GM18951 (cell line): ENCODE results near the gene INPP5F.

Source experiments
- POLR2A ChIP-seq: IDR thresholded peaks from 4 replicates; pipeline ENCODE4 v1.6.1; 2011; ENCODE audit warnings: mild to moderate bottlenecking; ENCODE audit not compliant: insufficient read length, insufficient read depth; ENCODE audit errors: extremely low read depth
- in situ Hi-C: fragments of 300-500 bp; cut with MboI; formaldehyde crosslinking; loops from one replicate; pipeline ENCODE4 v1.12.0; 2022; ENCODE audit warnings: low sequenced_read_pairs, mixed read lengths, inconsistent platforms; ENCODE audit not compliant: unreplicated experiment

INPP5F gene

DNA sequence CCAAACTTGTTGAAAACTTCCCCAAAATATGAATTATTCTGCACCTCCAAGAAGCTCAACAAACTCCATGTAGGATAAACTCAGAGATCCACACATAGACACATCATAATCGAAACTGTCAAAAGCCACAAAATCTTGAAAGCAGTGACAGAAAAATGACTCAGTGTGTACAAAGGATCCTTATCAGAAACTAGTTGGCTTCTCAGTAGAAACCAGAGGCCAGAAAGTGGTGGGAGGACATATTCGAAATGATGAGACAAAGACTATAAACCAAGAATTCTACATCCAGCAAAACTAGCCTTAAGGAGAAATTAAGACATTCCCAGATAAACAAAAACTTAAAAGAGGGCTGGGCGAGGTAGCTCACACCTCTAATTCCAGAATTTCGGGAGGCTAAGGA lies 108.3 kb downstream of the INPP5F start:
- in situ Hi-C loops: no loop called here
- no peak for TF ChIP-seq POLR2A

DNA sequence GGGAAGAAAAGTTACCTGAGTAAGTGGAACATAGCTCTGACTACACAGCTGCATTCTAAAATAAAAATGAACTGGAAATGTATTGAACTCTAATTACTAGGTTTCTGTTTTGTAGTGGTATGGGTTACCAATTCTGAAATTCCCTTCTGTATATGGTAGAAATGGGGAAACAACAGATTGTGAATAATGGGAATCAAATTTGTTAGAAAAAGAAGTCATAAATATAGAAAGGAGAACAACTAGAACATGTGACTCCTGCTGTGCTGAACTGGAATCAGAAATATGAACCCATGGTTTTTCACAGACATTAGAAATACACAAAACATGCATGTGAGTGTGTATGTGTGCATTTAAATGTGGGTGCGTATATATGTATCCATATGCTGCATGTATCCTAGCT lies 119.8 kb downstream of the INPP5F start:
- TF ChIP-seq POLR2A: no peak
- in situ Hi-C loops: no loop called here

DNA sequence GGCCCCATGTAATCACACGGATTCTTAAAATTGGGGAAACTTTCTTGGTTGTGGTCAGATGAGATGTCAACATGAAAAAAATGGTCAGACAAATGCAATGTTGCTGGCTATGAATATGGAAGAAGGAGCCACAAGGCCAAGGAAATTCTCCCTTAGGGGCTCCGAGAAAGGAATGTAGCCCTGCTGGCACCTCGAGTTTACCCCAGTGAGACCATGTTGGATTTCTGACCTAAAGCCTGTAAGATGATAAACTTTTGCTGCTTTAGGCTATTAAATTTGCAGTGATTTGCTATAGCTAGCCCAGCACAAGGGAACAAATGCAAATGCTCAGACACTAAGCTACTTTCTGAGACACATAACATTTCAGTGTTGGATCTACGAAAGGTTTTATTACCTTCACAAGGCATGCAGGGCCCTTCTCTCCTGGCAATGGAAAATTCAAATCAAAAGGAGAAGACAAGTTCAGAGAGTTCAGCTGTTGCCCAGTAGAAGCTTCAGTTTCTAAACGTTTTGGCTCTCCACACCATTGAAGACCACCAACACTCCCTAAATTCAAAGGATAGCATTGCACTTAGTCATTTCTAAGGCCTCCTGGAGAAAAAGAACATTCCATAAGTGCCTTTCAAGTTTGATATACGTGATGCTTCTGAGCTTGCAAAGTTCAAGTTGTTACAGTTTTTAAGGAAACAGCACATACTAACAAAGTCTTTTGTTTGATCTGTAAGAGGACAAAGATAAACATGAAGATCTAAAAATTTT lies 123.4 kb downstream of the INPP5F start:
- in situ Hi-C loops: no loop called here
- TF ChIP-seq POLR2A: no peak

DNA sequence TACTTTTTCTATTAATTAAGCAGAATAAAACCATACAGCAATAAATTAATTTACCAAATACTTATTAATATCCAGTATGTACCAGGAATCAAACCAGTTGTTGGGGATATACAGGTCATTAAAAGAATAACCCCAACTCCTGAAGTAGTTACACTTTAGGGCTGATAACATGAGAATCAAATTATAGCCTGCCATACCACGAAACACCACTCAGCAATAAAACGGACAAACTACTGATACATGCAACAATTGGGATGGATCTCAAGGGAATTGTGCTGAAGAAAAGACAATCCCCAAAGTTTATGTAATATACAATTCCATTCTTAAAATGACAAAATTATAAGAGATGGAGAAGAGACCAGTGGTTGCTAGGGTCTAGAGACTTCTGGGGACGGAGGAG lies 124.1 kb downstream of the INPP5F start:
- in situ Hi-C loops: loop anchor here (10.0 kb wide), 1 partner anchor 165 kb away; no protein-coding TSS in a partner anchor
- no peak for TF ChIP-seq POLR2A

DNA sequence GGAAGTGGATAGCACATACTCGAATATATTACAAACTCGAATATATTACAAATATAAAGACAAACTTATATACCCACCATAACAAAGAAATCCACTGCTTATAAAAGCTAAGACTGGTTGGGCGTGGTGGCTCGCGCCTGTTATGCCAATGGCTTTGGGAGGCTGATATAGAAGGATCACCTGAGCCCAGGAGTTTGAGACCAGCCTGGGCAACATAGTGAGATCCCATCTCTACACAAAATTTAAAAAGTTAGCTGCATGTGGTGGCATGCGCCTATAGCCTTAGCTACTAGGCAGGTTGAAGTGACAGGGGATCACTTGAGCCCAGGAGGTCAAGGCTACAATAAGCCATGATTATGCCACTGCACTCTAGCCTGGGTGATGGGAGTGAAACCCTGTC lies 126.4 kb downstream of the INPP5F start:
- in situ Hi-C loops: loop anchor here (10.0 kb wide), 1 partner anchor 167 kb away; no protein-coding TSS in a partner anchor
- TF ChIP-seq POLR2A: no peak

DNA sequence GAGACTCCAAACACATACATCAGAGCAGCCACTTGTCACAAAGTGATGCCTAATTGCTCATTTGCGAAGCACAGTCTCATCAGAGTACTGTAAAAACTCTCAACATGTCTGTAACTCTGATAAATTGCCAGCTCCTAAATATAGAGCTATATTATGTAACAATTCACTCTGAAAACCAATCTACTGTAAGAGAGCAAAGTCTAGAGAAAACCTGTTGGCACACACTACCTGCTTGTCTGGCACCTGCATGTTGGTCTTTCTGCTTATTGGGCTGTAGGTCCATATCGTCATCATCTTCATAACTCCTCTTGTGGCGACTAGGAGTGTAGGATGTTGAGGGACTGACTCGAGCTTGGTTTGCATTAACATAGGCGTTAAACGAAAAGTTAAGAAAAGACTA lies 127.0 kb downstream of the INPP5F start:
- no peak for TF ChIP-seq POLR2A
- in situ Hi-C loops: loop anchor here (10.0 kb wide), 1 partner anchor 168 kb away; no protein-coding TSS in a partner anchor

DNA sequence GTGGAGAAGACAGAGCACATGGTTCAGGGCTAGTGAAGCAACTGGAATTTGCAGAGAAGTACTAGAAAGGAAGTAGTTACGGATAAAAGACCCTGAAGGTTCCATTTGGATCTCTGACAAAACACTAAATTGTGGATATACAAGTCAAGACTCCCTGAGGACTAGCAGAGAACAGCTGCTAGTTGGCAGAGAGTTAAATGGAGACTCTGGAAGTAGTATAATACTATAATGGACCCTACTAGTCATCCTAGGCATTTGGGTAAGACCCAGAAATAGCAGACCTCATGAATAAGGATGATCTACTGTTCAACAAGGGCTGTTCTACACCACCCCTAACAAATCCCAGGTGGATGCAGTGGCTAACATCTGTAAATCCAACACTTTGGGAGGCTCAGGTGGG lies 127.7 kb downstream of the INPP5F start:
- in situ Hi-C loops: loop anchor here (10.0 kb wide), 1 partner anchor 169 kb away; no protein-coding TSS in a partner anchor

DNA sequence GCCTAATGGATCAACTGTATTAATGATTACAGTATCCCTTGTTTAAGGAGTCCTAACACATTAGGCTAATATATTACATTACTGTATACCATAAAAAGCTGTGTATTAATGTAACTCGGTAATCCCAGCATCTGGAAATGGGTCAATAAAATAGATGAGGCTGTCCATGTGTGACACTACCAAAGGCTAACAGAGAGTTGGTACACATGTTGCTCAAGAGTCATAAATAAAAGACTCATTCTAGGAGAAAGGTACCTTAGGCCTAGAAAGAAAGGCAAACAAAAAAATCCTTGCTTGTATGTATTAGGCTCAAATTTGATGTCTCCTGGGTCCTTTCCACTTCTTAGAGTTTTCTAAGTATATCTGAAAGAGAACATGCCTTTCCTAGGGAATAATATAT lies 132.2 kb downstream of the INPP5F start:
- TF ChIP-seq POLR2A: no peak
- in situ Hi-C loops: loop anchor here (10.0 kb wide), 1 partner anchor 173 kb away; no protein-coding TSS in a partner anchor

More for the DNA sequence above, 127.7 kb downstream of the INPP5F start:
- no peak for TF ChIP-seq POLR2A

DNA sequence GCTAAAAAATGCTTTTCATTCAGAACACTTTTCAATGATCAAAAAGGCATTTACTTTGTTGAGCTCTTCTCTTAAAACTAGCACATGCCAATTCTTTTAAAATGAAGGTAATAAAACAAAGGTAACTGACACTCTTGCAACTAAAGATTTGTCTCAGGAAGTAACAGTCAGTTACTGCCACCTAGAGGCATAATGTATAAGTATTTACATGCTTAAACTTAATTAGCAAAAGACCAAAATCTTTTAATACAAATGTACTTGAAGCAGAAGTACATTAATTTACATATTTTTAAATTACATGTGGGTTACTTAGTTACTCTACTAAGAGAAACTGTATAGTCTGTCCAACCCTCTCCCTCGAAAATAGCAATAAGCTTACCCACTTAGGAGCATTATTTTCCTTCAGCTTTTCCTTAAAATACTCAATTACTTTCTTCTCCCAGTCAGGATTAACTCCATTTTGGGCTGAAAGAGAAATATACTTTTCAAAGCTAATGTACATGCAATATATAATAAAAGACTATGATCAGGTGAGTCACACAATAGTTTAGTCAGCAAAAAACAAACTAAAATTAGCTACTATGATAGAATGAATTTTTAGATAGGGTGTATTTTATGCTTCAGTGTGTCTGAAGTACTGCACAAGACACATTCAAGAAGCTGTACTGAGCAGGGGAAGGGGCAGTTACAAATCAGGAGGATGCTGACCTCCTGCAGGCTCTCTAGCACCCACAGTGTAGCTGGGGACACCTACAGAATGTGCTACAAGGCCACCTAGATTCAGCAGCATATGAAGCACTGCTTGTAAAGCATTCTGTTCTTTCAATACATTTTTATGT lies 133.8 kb downstream of the INPP5F start:
- TF ChIP-seq POLR2A: no peak
- in situ Hi-C loops: loop anchor here (10.0 kb wide), 1 partner anchor 175 kb away; no protein-coding TSS in a partner anchor

DNA sequence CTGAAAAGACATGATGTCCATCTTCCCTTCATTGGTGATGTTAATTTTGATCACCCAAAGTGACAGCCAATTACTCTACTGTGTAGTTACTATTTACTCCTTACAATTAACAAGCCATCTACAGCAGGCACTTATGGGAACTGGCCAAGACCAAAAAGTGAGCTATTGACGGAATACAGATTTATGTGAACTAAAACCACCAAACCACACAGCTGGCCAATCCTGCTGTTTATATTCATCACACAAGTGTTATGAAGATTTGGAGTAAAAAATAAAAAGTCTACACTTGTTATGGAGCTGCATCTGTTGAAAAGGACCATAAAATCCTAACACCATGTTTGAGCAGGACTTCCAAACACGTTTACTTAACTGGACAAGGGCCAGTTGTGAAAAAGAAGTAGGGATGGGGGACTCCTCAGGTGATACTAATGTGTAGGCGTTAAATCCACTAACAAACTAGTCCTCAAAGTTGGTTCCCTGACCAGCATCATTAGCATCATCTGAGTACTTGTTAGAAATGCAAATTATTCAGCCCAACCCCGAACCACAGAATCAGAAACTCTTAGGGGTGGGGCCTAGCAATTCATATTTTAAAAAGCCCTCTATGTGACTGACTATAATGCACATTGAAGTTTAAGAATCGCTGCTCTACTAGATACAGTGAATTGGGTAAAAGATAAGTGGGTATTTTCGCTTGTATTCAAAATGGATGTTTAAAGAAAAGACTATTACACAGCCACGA lies 135.2 kb downstream of the INPP5F start:
- in situ Hi-C loops: no loop called here
- TF ChIP-seq POLR2A: no peak

DNA sequence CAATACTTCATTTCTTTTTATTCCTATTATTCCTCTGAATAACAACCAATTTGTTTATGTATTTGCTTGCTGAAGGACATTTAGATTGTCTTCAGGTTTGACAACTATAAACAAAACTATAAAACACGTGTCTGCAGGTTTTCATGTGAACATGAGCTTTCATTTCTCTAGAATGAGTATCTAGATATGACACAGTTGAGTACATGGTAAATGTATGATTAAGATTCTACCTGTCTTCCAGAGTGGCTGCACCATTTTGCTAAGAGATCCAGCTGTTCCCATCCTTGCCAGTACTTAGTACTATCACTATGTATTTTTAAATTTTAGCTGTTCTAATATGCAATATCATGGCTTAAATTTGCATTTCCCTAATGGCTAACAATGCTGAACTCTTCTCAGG lies 136.7 kb downstream of the INPP5F start:
- in situ Hi-C loops: no loop called here

DNA sequence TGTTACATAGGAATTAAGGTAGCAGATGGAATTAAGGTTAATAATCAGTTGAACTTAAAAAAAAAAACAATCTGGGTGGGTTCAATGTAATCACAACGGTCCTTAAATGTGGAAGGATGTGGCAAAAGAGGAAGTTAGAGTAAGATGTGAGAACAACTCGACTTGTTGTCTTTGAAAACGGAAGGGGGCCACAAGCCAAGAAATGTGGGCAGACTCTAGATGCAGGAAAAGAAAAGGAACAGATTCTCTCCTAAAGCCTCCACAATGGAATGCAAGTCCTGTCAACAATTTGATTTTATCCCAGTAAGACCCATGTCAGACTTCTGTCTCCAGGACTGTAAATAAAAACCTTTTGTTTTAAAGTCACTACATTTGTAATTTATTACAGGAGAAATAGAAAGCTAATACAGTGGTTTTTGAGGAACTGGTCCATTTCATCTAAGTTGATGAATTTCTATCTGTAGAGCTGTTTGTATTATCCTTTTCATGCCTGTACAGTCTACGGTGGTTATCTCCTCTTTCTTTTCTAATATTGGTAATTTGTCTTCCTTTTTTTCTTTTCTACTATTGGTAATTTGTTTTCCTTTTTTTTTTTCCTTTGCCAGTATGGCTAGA lies 138.2 kb downstream of the INPP5F start:
- TF ChIP-seq POLR2A: no peak
- in situ Hi-C loops: no loop called here

More for the DNA sequence above, 136.7 kb downstream of the INPP5F start:
- no peak for TF ChIP-seq POLR2A
